ENCODE data around the gene PEPD.

DNA sequence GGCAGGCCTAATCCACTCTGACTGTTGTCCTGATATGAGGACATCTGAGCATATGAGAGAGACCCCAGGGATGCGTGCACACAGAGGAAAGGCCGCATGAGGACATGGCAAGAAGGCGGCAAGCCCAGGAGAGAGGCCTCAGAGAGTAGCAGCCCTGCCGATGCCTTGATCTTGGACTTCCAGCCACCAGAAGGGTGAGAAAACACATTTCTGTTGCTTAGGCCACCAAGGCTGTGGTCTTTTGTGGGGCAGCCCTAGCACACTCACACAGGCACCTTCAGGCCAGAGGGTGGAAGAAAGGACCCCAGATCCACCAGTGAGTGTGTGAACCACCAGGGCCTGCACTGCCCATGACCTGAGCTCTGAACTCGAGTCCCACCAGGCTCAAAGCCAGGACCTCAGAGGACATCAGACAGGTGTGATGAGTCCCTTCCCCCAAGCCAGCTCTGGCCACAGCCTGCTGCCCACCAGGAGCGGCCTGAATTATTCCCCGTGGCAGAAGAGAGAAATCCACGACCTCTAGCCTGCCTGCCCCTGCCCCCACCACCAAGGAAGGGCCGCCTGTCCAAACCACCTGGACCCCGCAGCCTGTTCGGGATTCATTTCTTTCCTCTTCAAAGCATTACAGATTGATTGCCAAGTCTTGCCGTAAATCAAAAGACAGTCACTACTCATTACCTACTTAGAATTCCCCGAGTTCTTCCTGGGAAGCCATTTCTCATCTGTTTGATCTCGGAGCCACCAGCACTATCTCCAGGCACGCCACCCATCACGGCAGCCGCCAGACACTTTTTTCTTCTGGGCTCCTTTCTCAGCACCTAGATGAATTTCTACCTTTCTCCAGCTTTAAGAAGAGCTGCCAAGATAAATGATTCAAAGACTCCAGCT is 75.9 kb downstream of the PEPD start:
- TF ChIP-seq, protein P1, sequence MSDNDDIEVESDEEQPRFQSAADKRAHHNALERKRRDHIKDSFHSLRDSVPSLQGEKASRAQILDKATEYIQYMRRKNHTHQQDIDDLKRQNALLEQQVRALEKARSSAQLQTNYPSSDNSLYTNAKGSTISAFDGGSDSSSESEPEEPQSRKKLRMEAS (IDR thresholded peaks at IDR 0.05; ENCODE audit: insufficient read depth, insufficient read length): no peak
- TF ChIP-seq JUN (IDR thresholded peaks at IDR 0.05; ENCODE audit: borderline replicate concordance, insufficient read depth, insufficient read length, low read depth) (no peak), POLR2AphosphoS5 (IDR thresholded peaks at IDR 0.05; ENCODE audit: insufficient read depth, low read depth, low read length) (no peak), POLR2A (IDR thresholded peaks at IDR 0.05; ENCODE audit: low read depth, low read length) (no peak)
- TF ChIP-seq, protein P2, sequence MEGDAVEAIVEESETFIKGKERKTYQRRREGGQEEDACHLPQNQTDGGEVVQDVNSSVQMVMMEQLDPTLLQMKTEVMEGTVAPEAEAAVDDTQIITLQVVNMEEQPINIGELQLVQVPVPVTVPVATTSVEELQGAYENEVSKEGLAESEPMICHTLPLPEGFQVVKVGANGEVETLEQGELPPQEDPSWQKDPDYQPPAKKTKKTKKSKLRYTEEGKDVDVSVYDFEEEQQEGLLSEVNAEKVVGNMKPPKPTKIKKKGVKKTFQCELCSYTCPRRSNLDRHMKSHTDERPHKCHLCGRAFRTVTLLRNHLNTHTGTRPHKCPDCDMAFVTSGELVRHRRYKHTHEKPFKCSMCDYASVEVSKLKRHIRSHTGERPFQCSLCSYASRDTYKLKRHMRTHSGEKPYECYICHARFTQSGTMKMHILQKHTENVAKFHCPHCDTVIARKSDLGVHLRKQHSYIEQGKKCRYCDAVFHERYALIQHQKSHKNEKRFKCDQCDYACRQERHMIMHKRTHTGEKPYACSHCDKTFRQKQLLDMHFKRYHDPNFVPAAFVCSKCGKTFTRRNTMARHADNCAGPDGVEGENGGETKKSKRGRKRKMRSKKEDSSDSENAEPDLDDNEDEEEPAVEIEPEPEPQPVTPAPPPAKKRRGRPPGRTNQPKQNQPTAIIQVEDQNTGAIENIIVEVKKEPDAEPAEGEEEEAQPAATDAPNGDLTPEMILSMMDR (IDR thresholded peaks at IDR 0.05; ENCODE audit: extremely low read depth in 1 of 2, insufficient read depth in 1 of 2, low read depth in 1 of 2, low read length in 2 of 2): no peak
